CD14-positive monocyte (primary cell): ENCODE data around the gene RNF113B. TPM values are rescaled to one million over a fixed set of nuclear protein-coding genes. Genes with fewer than 3 reads are reported as not detected.

Source experiments
- DNase-seq, 3 donors: peaks; one replicate each; pipeline ENCODE4 v3.0.0-alpha.2; 2011 to 2022
- H2AFZ ChIP-seq: 2 replicates; pipeline ENCODE4 v1.6.0; 2012; ENCODE audit warnings: mild to moderate bottlenecking, low read depth, low read length, inconsistent platforms; ENCODE audit not compliant: insufficient read depth, poor library complexity, severe bottlenecking
- H3K27ac ChIP-seq, 2 donors: 1 replicate in 1 of 2; 2 replicates in 1 of 2; pipeline ENCODE4 v1.5.1; 2012 to 2013; ENCODE audit warnings: low read length in 2 of 2, control low read depth in 1 of 2, inconsistent platforms in 1 of 2, low read depth in 1 of 2, mild to moderate bottlenecking in 1 of 2
- H3K27me3 ChIP-seq, 2 donors: one replicate each; pipeline versions ENCODE4 v1.6.0 to v1.6.1; 2011 to 2013; ENCODE audit warnings: low read length in 2 of 2; ENCODE audit not compliant: control insufficient read depth in 2 of 2, insufficient read depth in 2 of 2
- H3K36me3 ChIP-seq, 2 donors: replicated peaks in 1 of 2; 1 replicate in 1 of 2; 2 replicates in 1 of 2; pipeline versions ENCODE4 v1.5.1 to v1.6.1; 2012 to 2013; ENCODE audit warnings: low read length in 2 of 2, control low read depth in 1 of 2, inconsistent platforms in 1 of 2, mild to moderate bottlenecking in 1 of 2; ENCODE audit not compliant: insufficient read depth in 2 of 2, control insufficient read depth in 1 of 2
- H3K4me1 ChIP-seq, 2 donors: 1 replicate in 1 of 2; 2 replicates in 1 of 2; pipeline versions ENCODE4 v1.5.1 to v1.6.1; 2012 to 2013; ENCODE audit warnings: low read length in 2 of 2, control low read depth in 1 of 2, inconsistent platforms in 1 of 2, mild to moderate bottlenecking in 1 of 2, moderate library complexity in 1 of 2; ENCODE audit not compliant: insufficient read depth in 2 of 2, control insufficient read depth in 1 of 2
- H3K4me2 ChIP-seq: replicated peaks from 2 replicates; pipeline ENCODE3; 2012; ENCODE audit warnings: low read length, moderate library complexity, mild to moderate bottlenecking; ENCODE audit not compliant: poor library complexity, severe bottlenecking; ENCODE audit errors: extremely low read depth
- H3K4me3 ChIP-seq, 3 experiments: fragments of 200-600 bp in 1 of 3; sonication (generic) in 1 of 3; replicated peaks in 1 of 3; 1 replicate in 2 of 3; 2 replicates in 1 of 3; pipeline ENCODE4 v1.5.1; 2011 to 2013; ENCODE audit warnings: low read length in 3 of 3, mild to moderate bottlenecking in 3 of 3, control low read depth in 2 of 3, low read depth in 2 of 3, inconsistent platforms in 1 of 3, moderate library complexity in 1 of 3
- H3K79me2 ChIP-seq: 2 replicates; pipeline ENCODE4 v1.6.0; 2012; ENCODE audit warnings: mild to moderate bottlenecking, control low read depth, inconsistent platforms, low read length, moderate library complexity; ENCODE audit not compliant: insufficient read depth
- H3K9ac ChIP-seq: 2 replicates; pipeline ENCODE4 v1.6.0; 2017; ENCODE audit warnings: low read length, mild to moderate bottlenecking; ENCODE audit not compliant: insufficient read depth, poor library complexity, severe bottlenecking
- H3K9me3 ChIP-seq, 2 donors: replicated peaks in 1 of 2; 1 replicate in 1 of 2; 2 replicates in 1 of 2; pipeline versions ENCODE4 v1.5.1 to v1.6.1; 2012 to 2013; ENCODE audit warnings: low read length in 2 of 2, control low read depth in 1 of 2; ENCODE audit not compliant: control insufficient read depth in 1 of 2, insufficient read depth in 1 of 2
- H4K20me1 ChIP-seq: 2 replicates; pipeline ENCODE4 v1.6.0; 2012; ENCODE audit warnings: mild to moderate bottlenecking, low read length, control low read depth, moderate library complexity; ENCODE audit not compliant: insufficient read depth
- H3K27ac Mint-ChIP-seq, 7 donors: one replicate each; pipeline ENCODE4 v1.8.0; 2020; ENCODE audit warnings: mild to moderate bottlenecking in 7 of 7, mixed read lengths in 7 of 7, moderate library complexity in 6 of 7, inconsistent platforms in 2 of 7
- H3K27me3 Mint-ChIP-seq, 3 donors: one replicate each; pipeline ENCODE4 v1.8.0; 2021 to 2022; ENCODE audit warnings: low read depth in 3 of 3, mild to moderate bottlenecking in 3 of 3, mixed read lengths in 3 of 3, moderate library complexity in 3 of 3, inconsistent platforms in 1 of 3
- H3K36me3 Mint-ChIP-seq, 2 donors: one replicate each; pipeline ENCODE4 v1.8.0; 2020; ENCODE audit warnings: mixed read lengths in 2 of 2, inconsistent platforms in 1 of 2, mild to moderate bottlenecking in 1 of 2
- H3K4me1 Mint-ChIP-seq: one replicate; pipeline ENCODE4 v1.8.0; 2020; ENCODE audit warnings: mild to moderate bottlenecking, mixed read lengths
- H3K4me3 Mint-ChIP-seq, 2 donors: one replicate each; pipeline ENCODE4 v1.8.0; 2020; ENCODE audit warnings: mild to moderate bottlenecking in 2 of 2, mixed read lengths in 2 of 2, moderate library complexity in 1 of 2
- H3K9me3 Mint-ChIP-seq, 7 donors: one replicate each; pipeline ENCODE4 v1.8.0; 2020 to 2022; ENCODE audit warnings: mixed read lengths in 7 of 7, mild to moderate bottlenecking in 6 of 7, moderate library complexity in 6 of 7, inconsistent platforms in 2 of 7
- WGBS: methylation state at CpG from one replicate; pipeline ENCODE4 v1.1.5; 2013; ENCODE audit warnings: missing lambda C conversion rate; ENCODE audit not compliant: insufficient coverage; 5-methylcytosine and 5-hydroxymethylcytosine counted together
- intact Hi-C, 2 donors: fragments of 100-400 bp; cut with micrococcal nuclease; formaldehyde crosslinking; loops; one replicate each; pipeline versions ENCODE4 v1.15.0 to v1.15.1; 2023
- polyA plus RNA-seq, 3 donors: library from polyadenylated mRNA; depleted of rRNA in 1 of 3; unstranded in 2 of 3; stranded (reverse) in 1 of 3; fragments of 300-500 nt in 2 of 3; fragments of >200 nt in 1 of 3; fragmentation: Illumina TruSeq in 2 of 3; gene quantifications; 1 replicate in 2 of 3; 2 replicates in 1 of 3; pipeline ENCODE4 v1.2.3, GENCODE V29; 2012 to 2021
- TF ChIP-seq, protein P1 (sequence below): fragments of 200-600 bp; IDR thresholded peaks from one replicate; pipeline ENCODE4 v1.8.0; 2022; ENCODE audit warnings: antibody characterized with exemption, mild to moderate bottlenecking

RNF113B gene
- polyA plus RNA-seq, 3 donors: not detected

DNA sequence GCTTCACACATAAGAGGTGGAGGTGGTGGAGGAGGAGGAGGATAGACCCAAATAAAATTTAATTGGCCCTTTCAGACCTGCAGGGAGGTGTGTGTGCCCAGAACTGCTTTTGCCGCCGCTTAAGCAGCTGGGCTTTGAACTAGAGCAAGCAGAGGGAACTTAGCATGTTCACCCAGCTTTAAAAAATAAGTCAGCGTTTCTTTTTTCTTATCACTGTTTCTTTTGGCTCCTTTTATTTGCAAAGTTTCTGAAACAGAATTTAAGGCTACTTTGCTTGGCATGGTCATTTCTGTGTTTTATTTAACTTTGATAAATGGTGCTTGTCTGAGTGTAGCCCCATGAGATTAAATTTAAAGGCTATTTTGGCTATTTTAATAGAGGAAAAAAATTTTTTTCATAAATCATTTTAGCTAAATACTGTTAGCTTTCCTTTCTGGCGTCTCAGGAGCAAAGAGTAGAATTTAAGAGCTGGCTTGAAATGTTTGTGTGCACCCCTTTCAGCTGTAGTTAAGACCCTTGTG is 43.3 kb upstream of the RNF113B start:
- Mint-ChIP-seq H3K27me3 (peaks cover 0 to 2% (median 1%) of the 10 kb centered on the region in 3 donors), H3K36me3 (no peaks in the 10 kb centered on the region), H3K4me3 (no peak overlapping the region), H3K27ac (no peak overlapping the region), H3K9me3 (peaks cover 0 to 2% (median 0%) of the 10 kb centered on the region in 7 donors), H3K4me1 (no peaks in the 10 kb centered on the region)
- 100% methylated on average over 3 of the region's 4 CpGs for WGBS
- Histone ChIP-seq H3K27ac (no peak overlapping the region), H3K4me3 (no peak overlapping the region), H3K79me2 (no peaks in the 10 kb centered on the region), H3K9me3 (no peaks in the 10 kb centered on the region), H4K20me1 (no peaks in the 10 kb centered on the region), H3K9ac (no peak overlapping the region), H3K27me3 (no peaks in the 10 kb centered on the region), H3K36me3 (no peaks in the 10 kb centered on the region), H3K4me2 (no peak overlapping the region), H3K4me1 (no peaks in the 10 kb centered on the region), H2AFZ (no peak overlapping the region)
- DNase-seq: no peak
- intact Hi-C loops: no loop called here
- TF ChIP-seq, protein P1, sequence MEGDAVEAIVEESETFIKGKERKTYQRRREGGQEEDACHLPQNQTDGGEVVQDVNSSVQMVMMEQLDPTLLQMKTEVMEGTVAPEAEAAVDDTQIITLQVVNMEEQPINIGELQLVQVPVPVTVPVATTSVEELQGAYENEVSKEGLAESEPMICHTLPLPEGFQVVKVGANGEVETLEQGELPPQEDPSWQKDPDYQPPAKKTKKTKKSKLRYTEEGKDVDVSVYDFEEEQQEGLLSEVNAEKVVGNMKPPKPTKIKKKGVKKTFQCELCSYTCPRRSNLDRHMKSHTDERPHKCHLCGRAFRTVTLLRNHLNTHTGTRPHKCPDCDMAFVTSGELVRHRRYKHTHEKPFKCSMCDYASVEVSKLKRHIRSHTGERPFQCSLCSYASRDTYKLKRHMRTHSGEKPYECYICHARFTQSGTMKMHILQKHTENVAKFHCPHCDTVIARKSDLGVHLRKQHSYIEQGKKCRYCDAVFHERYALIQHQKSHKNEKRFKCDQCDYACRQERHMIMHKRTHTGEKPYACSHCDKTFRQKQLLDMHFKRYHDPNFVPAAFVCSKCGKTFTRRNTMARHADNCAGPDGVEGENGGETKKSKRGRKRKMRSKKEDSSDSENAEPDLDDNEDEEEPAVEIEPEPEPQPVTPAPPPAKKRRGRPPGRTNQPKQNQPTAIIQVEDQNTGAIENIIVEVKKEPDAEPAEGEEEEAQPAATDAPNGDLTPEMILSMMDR: no peak

DNA sequence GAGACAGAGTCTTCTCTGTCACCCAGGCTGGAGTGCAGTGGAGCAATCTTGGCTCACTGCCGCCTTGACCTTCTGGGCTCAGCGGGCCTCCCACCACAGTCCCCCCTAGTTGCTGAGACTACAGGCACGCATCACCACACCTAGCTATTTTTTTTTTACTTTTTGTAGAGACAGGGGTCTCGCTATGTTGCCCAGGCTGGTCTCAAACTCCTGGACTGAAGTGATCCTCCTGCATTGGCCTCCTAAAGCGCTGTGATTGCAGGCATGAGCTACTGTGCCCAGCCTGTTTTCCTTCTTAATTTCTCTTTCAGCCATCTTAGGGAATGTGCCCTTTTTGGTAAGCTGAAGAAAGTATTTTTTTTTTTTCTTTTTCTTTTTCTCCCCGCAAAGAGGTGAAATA is 42.6 kb upstream of the RNF113B start:
- Mint-ChIP-seq H3K27me3 (peaks cover 0 to 2% (median 1%) of the 10 kb centered on the region in 3 donors), H3K4me1 (no peaks in the 10 kb centered on the region), H3K27ac (no peak overlapping the region), H3K9me3 (peaks cover 0 to 2% (median 0%) of the 10 kb centered on the region in 7 donors), H3K4me3 (no peak overlapping the region), H3K36me3 (no peaks in the 10 kb centered on the region)
- Histone ChIP-seq H3K9ac (no peak overlapping the region), H3K4me2 (no peak overlapping the region), H3K79me2 (no peaks in the 10 kb centered on the region), H3K4me3 (no peak overlapping the region), H3K4me1 (no peaks in the 10 kb centered on the region), H2AFZ (no peak overlapping the region), H3K36me3 (no peaks in the 10 kb centered on the region), H3K27me3 (no peaks in the 10 kb centered on the region), H3K9me3 (no peaks in the 10 kb centered on the region), H4K20me1 (no peaks in the 10 kb centered on the region), H3K27ac (no peak overlapping the region)
- 91% methylated on average over 3 of the region's 6 CpGs for WGBS
- DNase-seq: no peak
- intact Hi-C loops: no loop called here
- TF ChIP-seq, protein P1: no peak
